ENCODE results near the gene TMEM255B. TPM values are rescaled to one million over a fixed set of nuclear protein-coding genes. Genes with fewer than 3 reads are reported as not detected.

The TMEM255B gene
- total RNA-seq, 1 experiment from 2014 or later: 7.7 TPM

DNA sequence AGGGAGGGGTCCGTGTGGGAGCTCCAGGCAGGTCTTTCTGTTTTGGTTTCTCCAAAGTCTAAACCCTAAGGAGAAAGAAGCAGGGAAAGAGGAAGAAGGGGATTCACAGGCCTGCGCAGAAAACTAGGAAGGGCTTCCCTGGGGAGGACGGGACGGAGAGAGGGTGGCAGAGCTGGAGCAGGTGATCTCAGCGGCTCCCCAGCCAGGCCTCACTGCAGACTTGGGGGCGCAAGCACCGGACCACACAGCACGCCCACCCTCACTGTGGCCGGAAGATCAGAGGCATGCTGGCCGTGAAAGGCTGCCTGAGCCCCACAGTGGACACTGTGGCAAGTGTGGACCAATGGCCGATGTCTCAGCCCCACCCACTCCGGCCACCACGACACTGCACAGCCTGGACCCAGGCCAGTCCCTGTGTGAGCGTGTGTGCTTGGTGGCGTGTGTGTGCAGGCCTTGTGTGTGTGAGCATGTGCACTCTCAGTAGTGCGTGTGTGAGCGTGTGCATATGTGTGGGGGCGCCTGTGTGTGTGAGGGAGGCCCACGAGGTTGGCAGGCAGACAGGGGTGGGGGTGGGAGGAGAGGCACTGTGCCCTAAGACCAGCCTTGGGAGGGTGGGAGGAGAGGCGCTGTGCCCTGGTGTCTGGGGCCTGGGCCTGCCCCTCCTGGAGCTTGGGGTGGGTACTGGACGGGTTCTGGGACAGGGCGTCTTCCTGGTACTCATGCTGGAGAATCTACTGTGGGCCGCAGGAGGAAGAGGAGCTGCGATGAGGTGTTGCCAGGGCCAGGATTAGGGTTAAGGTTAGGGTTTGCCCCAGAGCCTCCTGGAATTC is 15.4 kb upstream of the TMEM255B start:
- intact Hi-C loops (cut with micrococcal nuclease): no loop called here
- ChIA-PET RAD21 (ENCODE audit: low non-redundant PET in 1 of 2, low total read pairs in 2 of 2, uncharacterized antibody in 2 of 2, unreplicated experiment in 2 of 2) (no interaction called here), POLR2A (no interaction called here), CTCF (no interaction called here)
- Histone ChIP-seq H3K36me3 (ENCODE audit: control insufficient read depth in 1 of 2, insufficient read depth in 2 of 2, low read length in 2 of 2) (no peaks in the 10 kb centered on the region), H3K4me2 (ENCODE audit: low read length) (no peak overlapping the region), H3K79me2 (ENCODE audit: insufficient read depth, low read length) (no peaks in the 10 kb centered on the region), H3K9me2 (ENCODE audit: insufficient read depth) (no peaks in the 10 kb centered on the region), H3K27ac (ENCODE audit: low read depth, low read length) (no peak overlapping the region), H3K9me3 (ENCODE audit: control insufficient read depth in 1 of 2, insufficient read depth in 1 of 2, low read depth in 1 of 2, low read length in 2 of 2) (no peaks in the 10 kb centered on the region), H3K9ac (ENCODE audit: low read length) (no peak overlapping the region), H3K4me3 (replicated peaks in 1 of 2; ENCODE audit: low read depth in 1 of 2, low read length in 2 of 2) (no peak overlapping the region), H3K4me1 (ENCODE audit: control insufficient read depth in 1 of 2, insufficient read depth in 2 of 2, low read length in 2 of 2) (peaks cover 9 to 14% of the 10 kb centered on the region in 2 experiments), H4K20me1 (ENCODE audit: insufficient read depth) (no peaks in the 10 kb centered on the region), H2AFZ (ENCODE audit: low read depth, low read length, poor library complexity, severe bottlenecking) (no peak overlapping the region), H3K27me3 (ENCODE audit: insufficient read depth, low read length) (no peaks in the 10 kb centered on the region)
- DNase-seq (ENCODE audit: low read depth, low spot score): no peak
- no peak for ATAC-seq
- no TSS peak for BruUV-seq (replicated peaks)
- no peak for TF ChIP-seq RAD21 (IDR thresholded peaks at IDR 0.05; ENCODE audit: low read depth)
- TF ChIP-seq, protein P1, sequence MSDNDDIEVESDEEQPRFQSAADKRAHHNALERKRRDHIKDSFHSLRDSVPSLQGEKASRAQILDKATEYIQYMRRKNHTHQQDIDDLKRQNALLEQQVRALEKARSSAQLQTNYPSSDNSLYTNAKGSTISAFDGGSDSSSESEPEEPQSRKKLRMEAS (IDR thresholded peaks at IDR 0.05): no peak
- no peak for TF ChIP-seq CBX3 (IDR thresholded peaks at IDR 0.05; ENCODE audit: low read depth)
- no peak for TF ChIP-seq POLR2AphosphoS5 (IDR thresholded peaks at IDR 0.05; ENCODE audit: low read depth, low read length)
- TF ChIP-seq FOSL1 (IDR thresholded peaks at IDR 0.05; ENCODE audit: low read depth): no peak
- no peak for TF ChIP-seq EZH2 (IDR thresholded peaks at IDR 0.05)
- TF ChIP-seq YY1 (IDR thresholded peaks at IDR 0.05; ENCODE audit: extremely low read depth, insufficient replicate concordance, low read depth, low read length): no peak

DNA sequence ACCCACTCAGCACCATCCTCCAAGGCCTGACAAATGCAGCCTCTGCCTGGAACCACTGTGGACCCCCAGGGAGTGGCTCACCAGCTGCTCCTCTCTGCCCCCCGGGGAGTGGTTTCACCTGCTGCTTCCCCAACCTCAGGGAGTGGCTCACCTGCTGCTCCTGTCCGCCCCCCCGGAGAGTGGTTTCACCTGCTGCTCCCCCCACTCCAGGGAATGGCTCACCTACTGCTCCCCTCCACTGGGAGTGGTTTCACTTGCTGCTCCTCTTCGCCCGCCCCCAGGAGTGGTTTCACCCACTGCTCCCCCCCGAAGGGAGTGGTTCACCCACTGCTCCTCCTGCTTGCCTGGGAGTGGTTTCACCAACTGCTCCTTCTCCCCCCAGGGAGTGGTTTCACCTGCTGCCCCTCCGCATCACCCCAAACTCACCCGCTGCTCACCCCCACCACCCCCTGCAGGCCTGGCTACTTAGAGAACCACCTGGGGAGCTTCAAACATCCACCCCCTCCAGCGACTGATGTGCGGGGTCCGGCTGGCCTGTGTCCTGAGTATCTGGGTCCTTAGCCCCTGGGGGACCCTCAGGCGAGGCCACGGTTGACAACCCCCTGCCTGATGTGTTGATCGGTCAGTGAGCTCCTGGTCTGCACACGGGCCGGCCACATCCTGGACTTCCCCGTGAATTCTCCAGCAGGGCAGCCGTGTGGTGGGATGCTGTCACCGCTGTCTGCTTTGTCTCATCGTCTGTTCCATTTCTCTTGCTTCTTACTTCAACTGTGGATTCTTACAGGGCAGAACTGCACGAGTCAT is 14.6 kb upstream of the TMEM255B start:
- no peaks in the 10 kb centered on the region for H4K20me1 ChIP-seq (ENCODE audit: insufficient read depth)

More for the DNA sequence above, 14.6 kb upstream of the TMEM255B start:
- no TSS peak for BruUV-seq (replicated peaks)
- no peak for ATAC-seq
- Histone ChIP-seq H3K4me1 (ENCODE audit: control insufficient read depth in 1 of 2, insufficient read depth in 2 of 2, low read length in 2 of 2) (peaks cover 9 to 14% of the 10 kb centered on the region in 2 experiments), H3K4me3 (replicated peaks in 1 of 2; ENCODE audit: low read depth in 1 of 2, low read length in 2 of 2) (no peak overlapping the region), H3K9me3 (ENCODE audit: control insufficient read depth in 1 of 2, insufficient read depth in 1 of 2, low read depth in 1 of 2, low read length in 2 of 2) (no peaks in the 10 kb centered on the region), H3K9me2 (ENCODE audit: insufficient read depth) (no peaks in the 10 kb centered on the region), H2AFZ (ENCODE audit: low read depth, low read length, poor library complexity, severe bottlenecking) (no peak overlapping the region), H3K9ac (ENCODE audit: low read length) (no peak overlapping the region), H3K36me3 (ENCODE audit: control insufficient read depth in 1 of 2, insufficient read depth in 2 of 2, low read length in 2 of 2) (no peaks in the 10 kb centered on the region), H3K27ac (ENCODE audit: low read depth, low read length) (no peak overlapping the region), H3K27me3 (ENCODE audit: insufficient read depth, low read length) (no peaks in the 10 kb centered on the region), H3K79me2 (ENCODE audit: insufficient read depth, low read length) (no peaks in the 10 kb centered on the region), H3K4me2 (ENCODE audit: low read length) (no peak overlapping the region)
- ChIA-PET CTCF (no interaction called here), RAD21 (ENCODE audit: low non-redundant PET in 1 of 2, low total read pairs in 2 of 2, uncharacterized antibody in 2 of 2, unreplicated experiment in 2 of 2) (no interaction called here), POLR2A (no interaction called here)
- DNase-seq (ENCODE audit: low read depth, low spot score): no peak
- TF ChIP-seq JUND (IDR thresholded peaks at IDR 0.05): no peak
- TF ChIP-seq EZH2phosphoT487 (IDR thresholded peaks at IDR 0.05; ENCODE audit: borderline replicate concordance): no peak
- TF ChIP-seq FOSL1 (IDR thresholded peaks at IDR 0.05; ENCODE audit: low read depth): no peak
- TF ChIP-seq TCF7L2 (IDR thresholded peaks at IDR 0.05; ENCODE audit: borderline replicate concordance, extremely low read depth, insufficient read depth, insufficient read length): no peak
- intact Hi-C loops (cut with micrococcal nuclease): no loop called here
